Measurements from ENCODE around the gene C22orf39.

C22orf39 gene, protein sequence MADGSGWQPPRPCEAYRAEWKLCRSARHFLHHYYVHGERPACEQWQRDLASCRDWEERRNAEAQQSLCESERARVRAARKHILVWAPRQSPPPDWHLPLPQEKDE

DNA sequence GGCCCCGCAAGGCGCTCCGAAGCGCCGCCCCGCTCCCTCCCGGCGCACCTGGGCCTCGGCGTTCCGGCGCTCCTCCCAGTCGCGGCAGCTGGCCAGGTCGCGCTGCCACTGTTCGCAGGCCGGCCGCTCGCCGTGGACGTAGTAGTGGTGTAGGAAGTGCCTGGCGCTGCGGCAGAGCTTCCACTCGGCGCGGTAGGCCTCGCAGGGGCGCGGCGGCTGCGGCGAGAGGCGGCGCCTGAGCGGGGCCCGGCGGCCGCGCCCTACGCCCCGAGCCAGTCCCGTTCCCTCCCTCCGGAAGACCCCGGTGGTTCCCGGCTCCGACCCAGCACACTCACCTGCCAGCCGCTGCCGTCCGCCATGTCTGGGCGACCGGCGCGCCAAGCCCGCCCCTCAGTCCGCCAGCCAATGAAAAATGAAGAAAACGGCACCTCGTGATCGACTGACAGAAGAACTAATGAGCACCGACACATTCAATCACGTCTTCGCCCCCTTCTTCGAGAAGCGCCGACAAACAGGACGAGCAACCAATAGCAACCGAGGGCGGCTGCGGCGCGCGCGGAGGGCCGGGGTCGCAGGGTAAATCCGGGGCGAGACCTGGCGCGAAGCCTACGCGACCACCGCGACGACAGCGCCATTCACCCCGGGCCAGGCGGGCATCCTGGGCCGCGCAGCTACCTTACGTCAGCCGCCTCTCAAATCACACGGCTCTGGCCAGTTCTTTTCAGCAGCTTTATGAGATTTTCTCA is at the start of gene C22orf39:
C22orf39 (minus strand) TSS at position 382 of the 746 bp plus-strand sequence; CDS start at position 359, 23 bp downstream.
- TF ChIP-seq YY1 (IDR thresholded peaks at IDR 0.05; ENCODE audit: low read depth) (peak; percentile 94), CREB1 (IDR thresholded peaks at IDR 0.05; ENCODE audit: low read depth) (peak; percentile 63), NFIC (IDR thresholded peaks at IDR 0.05) (no peak), TAF1 (IDR thresholded peaks at IDR 0.05; ENCODE audit: low read depth) (peak; percentile 95), ZBTB7A (IDR thresholded peaks at IDR 0.05; ENCODE audit: low read depth) (peak; percentile 98)
- TF ChIP-seq, protein P1, sequence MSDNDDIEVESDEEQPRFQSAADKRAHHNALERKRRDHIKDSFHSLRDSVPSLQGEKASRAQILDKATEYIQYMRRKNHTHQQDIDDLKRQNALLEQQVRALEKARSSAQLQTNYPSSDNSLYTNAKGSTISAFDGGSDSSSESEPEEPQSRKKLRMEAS (IDR thresholded peaks at IDR 0.05): peak; percentile 35; the same call in 1 of the 2 replicates
- TF ChIP-seq, protein P2, sequence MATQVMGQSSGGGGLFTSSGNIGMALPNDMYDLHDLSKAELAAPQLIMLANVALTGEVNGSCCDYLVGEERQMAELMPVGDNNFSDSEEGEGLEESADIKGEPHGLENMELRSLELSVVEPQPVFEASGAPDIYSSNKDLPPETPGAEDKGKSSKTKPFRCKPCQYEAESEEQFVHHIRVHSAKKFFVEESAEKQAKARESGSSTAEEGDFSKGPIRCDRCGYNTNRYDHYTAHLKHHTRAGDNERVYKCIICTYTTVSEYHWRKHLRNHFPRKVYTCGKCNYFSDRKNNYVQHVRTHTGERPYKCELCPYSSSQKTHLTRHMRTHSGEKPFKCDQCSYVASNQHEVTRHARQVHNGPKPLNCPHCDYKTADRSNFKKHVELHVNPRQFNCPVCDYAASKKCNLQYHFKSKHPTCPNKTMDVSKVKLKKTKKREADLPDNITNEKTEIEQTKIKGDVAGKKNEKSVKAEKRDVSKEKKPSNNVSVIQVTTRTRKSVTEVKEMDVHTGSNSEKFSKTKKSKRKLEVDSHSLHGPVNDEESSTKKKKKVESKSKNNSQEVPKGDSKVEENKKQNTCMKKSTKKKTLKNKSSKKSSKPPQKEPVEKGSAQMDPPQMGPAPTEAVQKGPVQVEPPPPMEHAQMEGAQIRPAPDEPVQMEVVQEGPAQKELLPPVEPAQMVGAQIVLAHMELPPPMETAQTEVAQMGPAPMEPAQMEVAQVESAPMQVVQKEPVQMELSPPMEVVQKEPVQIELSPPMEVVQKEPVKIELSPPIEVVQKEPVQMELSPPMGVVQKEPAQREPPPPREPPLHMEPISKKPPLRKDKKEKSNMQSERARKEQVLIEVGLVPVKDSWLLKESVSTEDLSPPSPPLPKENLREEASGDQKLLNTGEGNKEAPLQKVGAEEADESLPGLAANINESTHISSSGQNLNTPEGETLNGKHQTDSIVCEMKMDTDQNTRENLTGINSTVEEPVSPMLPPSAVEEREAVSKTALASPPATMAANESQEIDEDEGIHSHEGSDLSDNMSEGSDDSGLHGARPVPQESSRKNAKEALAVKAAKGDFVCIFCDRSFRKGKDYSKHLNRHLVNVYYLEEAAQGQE (IDR thresholded peaks at IDR 0.05; ENCODE audit: low read depth): no peak
- TF ChIP-seq, protein P3, sequence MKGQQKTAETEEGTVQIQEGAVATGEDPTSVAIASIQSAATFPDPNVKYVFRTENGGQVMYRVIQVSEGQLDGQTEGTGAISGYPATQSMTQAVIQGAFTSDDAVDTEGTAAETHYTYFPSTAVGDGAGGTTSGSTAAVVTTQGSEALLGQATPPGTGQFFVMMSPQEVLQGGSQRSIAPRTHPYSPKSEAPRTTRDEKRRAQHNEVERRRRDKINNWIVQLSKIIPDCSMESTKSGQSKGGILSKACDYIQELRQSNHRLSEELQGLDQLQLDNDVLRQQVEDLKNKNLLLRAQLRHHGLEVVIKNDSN (IDR thresholded peaks at IDR 0.05): peak; percentile 85

DNA sequence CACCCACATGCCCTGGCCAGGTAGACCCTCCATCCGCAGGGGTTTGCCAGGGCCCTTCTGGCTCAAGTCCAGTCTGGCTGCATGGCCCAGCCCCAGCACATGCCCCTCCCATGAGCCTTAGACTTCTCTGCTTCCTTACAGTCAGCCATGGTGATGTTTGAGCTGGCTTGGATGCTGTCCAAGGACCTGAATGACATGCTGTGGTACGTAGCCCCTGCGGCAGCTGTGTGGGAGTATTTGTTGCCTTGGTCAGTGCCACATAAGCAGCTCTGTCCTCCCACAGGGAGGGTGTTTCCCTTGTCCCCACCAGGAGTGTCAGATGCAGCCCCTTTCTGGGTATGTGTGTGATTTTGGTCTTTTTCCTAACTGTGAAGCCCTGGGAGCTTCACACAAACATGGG is 49.7 kb upstream of the C22orf39 start:
- TF ChIP-seq ZBTB7A (IDR thresholded peaks at IDR 0.05; ENCODE audit: low read depth) (no peak), EGR1 (IDR thresholded peaks at IDR 0.05) (no peak), FOXM1 (IDR thresholded peaks at IDR 0.05; ENCODE audit: borderline replicate concordance, low read depth) (no peak), TCF12 (IDR thresholded peaks at IDR 0.05; ENCODE audit: low read depth) (no peak), EP300 (IDR thresholded peaks at IDR 0.05; ENCODE audit: borderline replicate concordance) (no peak), CEBPB (IDR thresholded peaks at IDR 0.05) (no peak), CREB1 (IDR thresholded peaks at IDR 0.05; ENCODE audit: low read depth) (no peak), TEAD4 (IDR thresholded peaks at IDR 0.05) (no peak), YY1 (IDR thresholded peaks at IDR 0.05; ENCODE audit: low read depth) (no peak), RAD21 (IDR thresholded peaks at IDR 0.05; ENCODE audit: low read depth) (no peak), NFIC (IDR thresholded peaks at IDR 0.05) (no peak), TAF1 (IDR thresholded peaks at IDR 0.05; ENCODE audit: low read depth) (no peak)
- TF ChIP-seq, protein P3 (IDR thresholded peaks at IDR 0.05): no peak
- TF ChIP-seq, protein P1 (IDR thresholded peaks at IDR 0.05): no peak
- TF ChIP-seq, protein P2 (IDR thresholded peaks at IDR 0.05; ENCODE audit: low read depth): no peak

DNA sequence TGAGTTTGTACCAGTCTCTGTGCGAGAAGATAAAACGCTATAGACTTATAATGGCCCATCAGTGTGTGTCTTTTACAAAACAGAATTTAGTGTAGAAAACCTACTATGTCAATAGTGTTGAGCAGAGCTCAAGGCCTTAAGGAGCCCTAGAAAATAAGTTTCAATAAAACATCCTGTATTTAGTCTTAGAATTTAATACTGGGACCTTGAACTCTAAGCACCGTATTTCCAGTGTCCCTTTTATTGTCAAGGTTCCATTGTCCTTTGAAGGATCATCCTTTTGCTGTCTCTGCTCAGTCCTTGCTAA is 48.8 kb upstream of the C22orf39 start:
- TF ChIP-seq CEBPB (IDR thresholded peaks at IDR 0.05): no peak
- TF ChIP-seq, protein P2 (IDR thresholded peaks at IDR 0.05; ENCODE audit: low read depth): no peak
- no peak for TF ChIP-seq CREB1 (IDR thresholded peaks at IDR 0.05; ENCODE audit: low read depth)
- TF ChIP-seq EP300 (IDR thresholded peaks at IDR 0.05; ENCODE audit: borderline replicate concordance): no peak
- TF ChIP-seq, protein P3 (IDR thresholded peaks at IDR 0.05): no peak
- no peak for TF ChIP-seq YY1 (IDR thresholded peaks at IDR 0.05; ENCODE audit: low read depth)

Measured in Ishikawa (cell line).